ENCODE data around the gene SUPT5H. TPM values are rescaled to one million over a fixed set of nuclear protein-coding genes. Genes with fewer than 3 reads are reported as not detected.
A peak's percentile ranks its signal among the peaks of the same experiment; 100 is the strongest.

The SUPT5H gene
- total and polyA plus RNA-seq, 2 of the 13 experiments (the other 11 are each of a cell fraction or from before 2014, with no cell fraction given): 48.2 to 51.7 TPM

DNA sequence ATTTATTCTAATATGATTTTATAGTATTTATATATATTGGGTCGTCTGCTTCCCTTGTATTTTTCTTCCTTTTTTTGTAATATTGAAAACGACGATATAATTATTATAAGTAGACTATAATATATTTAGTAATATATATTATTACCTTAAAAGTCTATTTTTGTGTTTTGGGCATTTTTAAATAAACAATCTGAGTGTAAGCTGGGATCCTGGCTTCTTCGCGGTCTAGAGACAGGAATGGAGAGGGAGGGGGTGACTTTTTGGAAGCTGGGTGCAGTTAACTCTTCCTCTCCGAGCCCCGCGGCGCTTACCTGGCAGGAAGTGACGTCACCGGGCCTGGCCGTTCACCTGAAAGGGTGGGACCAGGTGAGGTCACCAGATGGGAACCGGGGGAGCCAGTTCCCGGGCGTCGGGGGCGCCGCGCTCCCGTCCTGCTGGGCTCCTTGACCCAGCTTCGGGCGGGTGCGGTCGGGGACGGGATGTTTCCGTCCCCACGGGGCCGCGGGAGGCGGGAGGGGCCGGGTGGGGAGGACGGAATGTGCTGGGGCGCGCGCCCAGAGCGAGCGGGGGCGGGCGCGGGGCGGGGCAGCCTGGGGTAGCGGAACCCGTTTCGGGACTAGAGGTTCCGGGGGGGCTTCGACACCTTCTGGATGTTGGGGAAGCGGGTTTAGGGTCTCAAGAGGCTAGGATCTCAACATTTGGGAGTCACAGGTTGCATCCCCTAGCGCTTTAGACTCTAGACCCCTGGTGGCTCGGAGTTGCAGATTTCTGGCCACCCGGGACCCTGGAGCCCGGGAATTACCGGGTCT lies 36.0 kb upstream of the SUPT5H start (continued):
- TF ChIP-seq HMGA1 (CRISPR knock-in tag; conservative IDR thresholded peaks at IDR 0.05) (no peak), KDM1A (CRISPR knock-in tag; IDR thresholded peaks at IDR 0.05) (no peak), ZNF605 (CRISPR knock-in tag; IDR thresholded peaks at IDR 0.05) (0 out of 2 replicates have a peak, but pooled peaks have one; percentile 53), ZNF432 (CRISPR knock-in tag; IDR thresholded peaks at IDR 0.05; ENCODE audit: borderline replicate concordance) (no peak), IKZF4 (CRISPR knock-in tag; IDR thresholded peaks at IDR 0.05; ENCODE audit: borderline replicate concordance, low read depth, not compliant biosample characterization) (no peak), ZNF3 (CRISPR knock-in tag; IDR thresholded peaks at IDR 0.05) (no peak), ZNF607 (CRISPR knock-in tag; IDR thresholded peaks at IDR 0.05; ENCODE audit: borderline replicate concordance) (peak; percentile 32; the same call in 1 of the 2 replicates), ZBTB42 (CRISPR knock-in tag; IDR thresholded peaks at IDR 0.05) (no peak), NR2F2 (IDR thresholded peaks at IDR 0.05; ENCODE audit: borderline replicate concordance, low read depth) (peak; percentile 44; the same call in 1 of the 2 replicates), KDM5A (IDR thresholded peaks at IDR 0.05; ENCODE audit: borderline replicate concordance, low read length) (no peak), ZMAT3 (CRISPR knock-in tag; conservative IDR thresholded peaks at IDR 0.05) (no peak; the same call in 1 of the 2 replicates), ZNF451 (CRISPR knock-in tag; IDR thresholded peaks at IDR 0.05) (no peak), DR1 (CRISPR knock-in tag; IDR thresholded peaks at IDR 0.05) (no peak), YEATS2 (CRISPR knock-in tag; IDR thresholded peaks at IDR 0.05; ENCODE audit: borderline replicate concordance) (no peak), HMG20A (CRISPR knock-in tag; IDR thresholded peaks at IDR 0.05; ENCODE audit: borderline replicate concordance) (no peak), JUNB (CRISPR knock-in tag; IDR thresholded peaks at IDR 0.05; ENCODE audit: borderline replicate concordance) (no peak), ZNF343 (CRISPR knock-in tag; IDR thresholded peaks at IDR 0.05) (no peak), TAF1 (CRISPR knock-in tag; IDR thresholded peaks at IDR 0.05) (peak; percentile 16; the same call in 1 of the 2 replicates)
- TF ChIP-seq, protein P1, sequence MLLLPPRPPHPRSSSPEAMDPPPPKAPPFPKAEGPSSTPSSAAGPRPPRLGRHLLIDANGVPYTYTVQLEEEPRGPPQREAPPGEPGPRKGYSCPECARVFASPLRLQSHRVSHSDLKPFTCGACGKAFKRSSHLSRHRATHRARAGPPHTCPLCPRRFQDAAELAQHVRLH (CRISPR knock-in tag; IDR thresholded peaks at IDR 0.05; ENCODE audit: borderline replicate concordance, low read depth): no peak
- TF ChIP-seq, protein P2, sequence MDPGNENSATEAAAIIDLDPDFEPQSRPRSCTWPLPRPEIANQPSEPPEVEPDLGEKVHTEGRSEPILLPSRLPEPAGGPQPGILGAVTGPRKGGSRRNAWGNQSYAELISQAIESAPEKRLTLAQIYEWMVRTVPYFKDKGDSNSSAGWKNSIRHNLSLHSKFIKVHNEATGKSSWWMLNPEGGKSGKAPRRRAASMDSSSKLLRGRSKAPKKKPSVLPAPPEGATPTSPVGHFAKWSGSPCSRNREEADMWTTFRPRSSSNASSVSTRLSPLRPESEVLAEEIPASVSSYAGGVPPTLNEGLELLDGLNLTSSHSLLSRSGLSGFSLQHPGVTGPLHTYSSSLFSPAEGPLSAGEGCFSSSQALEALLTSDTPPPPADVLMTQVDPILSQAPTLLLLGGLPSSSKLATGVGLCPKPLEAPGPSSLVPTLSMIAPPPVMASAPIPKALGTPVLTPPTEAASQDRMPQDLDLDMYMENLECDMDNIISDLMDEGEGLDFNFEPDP (CRISPR knock-in tag; conservative IDR thresholded peaks at IDR 0.05): no peak
- TF ChIP-seq, protein P3, sequence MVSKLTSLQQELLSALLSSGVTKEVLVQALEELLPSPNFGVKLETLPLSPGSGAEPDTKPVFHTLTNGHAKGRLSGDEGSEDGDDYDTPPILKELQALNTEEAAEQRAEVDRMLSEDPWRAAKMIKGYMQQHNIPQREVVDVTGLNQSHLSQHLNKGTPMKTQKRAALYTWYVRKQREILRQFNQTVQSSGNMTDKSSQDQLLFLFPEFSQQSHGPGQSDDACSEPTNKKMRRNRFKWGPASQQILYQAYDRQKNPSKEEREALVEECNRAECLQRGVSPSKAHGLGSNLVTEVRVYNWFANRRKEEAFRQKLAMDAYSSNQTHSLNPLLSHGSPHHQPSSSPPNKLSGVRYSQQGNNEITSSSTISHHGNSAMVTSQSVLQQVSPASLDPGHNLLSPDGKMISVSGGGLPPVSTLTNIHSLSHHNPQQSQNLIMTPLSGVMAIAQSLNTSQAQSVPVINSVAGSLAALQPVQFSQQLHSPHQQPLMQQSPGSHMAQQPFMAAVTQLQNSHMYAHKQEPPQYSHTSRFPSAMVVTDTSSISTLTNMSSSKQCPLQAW (CRISPR knock-in tag; IDR thresholded peaks at IDR 0.05): peak; percentile 70; the same call in 1 of the 2 replicates
- TF ChIP-seq, protein P4, sequence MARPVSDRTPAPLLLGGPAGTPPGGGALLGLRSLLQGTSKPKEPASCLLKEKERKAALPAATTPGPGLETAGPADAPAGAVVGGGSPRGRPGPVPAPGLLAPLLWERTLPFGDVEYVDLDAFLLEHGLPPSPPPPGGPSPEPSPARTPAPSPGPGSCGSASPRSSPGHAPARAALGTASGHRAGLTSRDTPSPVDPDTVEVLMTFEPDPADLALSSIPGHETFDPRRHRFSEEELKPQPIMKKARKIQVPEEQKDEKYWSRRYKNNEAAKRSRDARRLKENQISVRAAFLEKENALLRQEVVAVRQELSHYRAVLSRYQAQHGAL (CRISPR knock-in tag; IDR thresholded peaks at IDR 0.05; ENCODE audit: not compliant biosample characterization): peak; percentile 7
